B cell (primary cell): ENCODE data around the gene POLR1G. TPM values are rescaled to one million over a fixed set of nuclear protein-coding genes. Genes with fewer than 3 reads are reported as not detected.

Source experiments
- ATAC-seq: fragments of 200-7000 bp; cut with Tn5 transposase; one replicate; pipeline ENCODE4 v1.10.0; 2021; ENCODE audit warnings: low read depth, mild to moderate bottlenecking, moderate number of reproducible peaks, moderate library complexity
- CTCF ChIA-PET: fragments of 350-600 bp; sonication (Branson Sonifier 250); formaldehyde crosslinking; loops from one replicate; lab custom pipeline; 2021; ENCODE audit warnings: antibody characterized with exemption, inconsistent platforms; lab: Charles Lee
- POLR2A ChIA-PET: fragments of 350-600 bp; sonication (Branson Sonifier 250); formaldehyde crosslinking; loops from one replicate; lab custom pipeline; 2021; ENCODE audit warnings: antibody characterized with exemption; lab: Charles Lee
- DNase-seq: peaks from one replicate; pipeline ENCODE4 v3.0.0; 2013
- H2AFZ ChIP-seq: 2 replicates; pipeline ENCODE4 v1.6.1; 2012; ENCODE audit warnings: mild to moderate bottlenecking, low read depth, low read length; ENCODE audit not compliant: insufficient read depth, poor library complexity, severe bottlenecking
- H3K27ac ChIP-seq, 2 donors: 1 replicate in 1 of 2; 2 replicates in 1 of 2; pipeline ENCODE4 v1.5.1; 2012 to 2013; ENCODE audit warnings: low read length in 2 of 2, mild to moderate bottlenecking in 2 of 2, moderate library complexity in 1 of 2
- H3K27me3 ChIP-seq, 4 experiments: fragments of 200-600 bp in 1 of 4; sonication (generic) in 1 of 4; replicated peaks in 1 of 4; 1 replicate in 2 of 4; 2 replicates in 2 of 4; pipeline versions ENCODE4 v1.6.1 to v1.7.0; 2013 to 2016; ENCODE audit warnings: low read length in 3 of 4, mild to moderate bottlenecking in 2 of 4, mixed read lengths in 1 of 4, moderate library complexity in 1 of 4; ENCODE audit not compliant: insufficient read depth in 4 of 4, control insufficient read depth in 3 of 4; ENCODE audit errors: control extremely low read depth in 1 of 4
- H3K36me3 ChIP-seq, 2 experiments: replicated peaks in 1 of 2; 1 replicate in 1 of 2; 2 replicates in 1 of 2; pipeline versions ENCODE4 v1.6.1 to v1.7.1; 2013; ENCODE audit warnings: low read length in 1 of 2; ENCODE audit not compliant: insufficient read depth in 2 of 2, control insufficient read depth in 1 of 2; ENCODE audit errors: control extremely low read depth in 1 of 2, extremely low read depth in 1 of 2
- H3K4me1 ChIP-seq, 2 donors: fragments of 200-600 bp in 1 of 2; sonication (generic) in 1 of 2; 1 replicate in 1 of 2; 2 replicates in 1 of 2; pipeline versions ENCODE4 v1.5.1 to v1.6.1; 2013 to 2017; ENCODE audit warnings: low read length in 2 of 2; ENCODE audit not compliant: control insufficient read depth in 2 of 2, insufficient read depth in 2 of 2
- H3K4me2 ChIP-seq: replicated peaks from 2 replicates; pipeline ENCODE3; 2012; ENCODE audit warnings: mild to moderate bottlenecking, low read depth, low read length; ENCODE audit not compliant: poor library complexity, severe bottlenecking
- H3K4me3 ChIP-seq, 5 experiments: fragments of 200-600 bp in 1 of 5; sonication (generic) in 1 of 5; 1 replicate in 3 of 5; 2 replicates in 2 of 5; pipeline versions ENCODE4 v1.5.1 to v1.7.0; 2011 to 2016; ENCODE audit warnings: low read length in 4 of 5, mild to moderate bottlenecking in 4 of 5, low read depth in 2 of 5, control low read depth in 1 of 5, moderate library complexity in 1 of 5; ENCODE audit not compliant: insufficient read depth in 1 of 5; ENCODE audit errors: control extremely low read depth in 1 of 5, extremely low read depth in 1 of 5
- H3K79me2 ChIP-seq: fragments of 200-600 bp; sonication (generic); one replicate; pipeline ENCODE4 v1.6.0; 2016; ENCODE audit warnings: low read length; ENCODE audit not compliant: control insufficient read depth, insufficient read depth
- H3K9ac ChIP-seq: fragments of 200-600 bp; sonication (generic); 2 replicates; pipeline ENCODE4 v1.6.1; 2017; ENCODE audit warnings: mild to moderate bottlenecking, low read length, moderate library complexity
- H3K9me3 ChIP-seq, 3 donors: one replicate each; pipeline versions ENCODE4 v1.6.1 to v1.7.1; 2013; ENCODE audit warnings: low read length in 2 of 3; ENCODE audit not compliant: control insufficient read depth in 2 of 3, insufficient read depth in 1 of 3; ENCODE audit errors: control extremely low read depth in 1 of 3
- H4K20me1 ChIP-seq: 2 replicates; pipeline ENCODE4 v1.6.0; 2012; ENCODE audit warnings: mild to moderate bottlenecking, low read length; ENCODE audit not compliant: insufficient read depth, control insufficient read depth, poor library complexity, severe bottlenecking
- H3K27ac Mint-ChIP-seq: one replicate; pipeline ENCODE4 v1.8.0; 2021; ENCODE audit warnings: mixed read lengths
- H3K27me3 Mint-ChIP-seq: one replicate; pipeline ENCODE4 v1.8.0; 2021; ENCODE audit warnings: mixed read lengths
- H3K4me1 Mint-ChIP-seq: one replicate; pipeline ENCODE4 v1.8.0; 2021; ENCODE audit warnings: mixed read lengths
- H3K4me3 Mint-ChIP-seq: one replicate; pipeline ENCODE4 v1.8.0; 2021; ENCODE audit warnings: mixed read lengths
- H3K9me3 Mint-ChIP-seq: one replicate; pipeline ENCODE4 v1.8.0; 2022; ENCODE audit warnings: mixed read lengths; ENCODE audit not compliant: insufficient read depth
- CTCF ChIP-seq: fragments of 200-600 bp; IDR thresholded peaks from one replicate; pipeline ENCODE4 v1.8.0; 2022; ENCODE audit warnings: antibody characterized with exemption, mild to moderate bottlenecking
- EZH2 ChIP-seq: IDR thresholded peaks from 2 replicates; pipeline ENCODE4 v1.6.1; 2012; ENCODE audit warnings: borderline replicate concordance, low read depth, mild to moderate bottlenecking, moderate library complexity, low read length; ENCODE audit not compliant: insufficient read depth, poor library complexity, severe bottlenecking
- WGBS: methylation state at CpG from one replicate; pipeline ENCODE4 v1.1.5; 2013; ENCODE audit warnings: missing lambda C conversion rate; ENCODE audit not compliant: insufficient coverage; 5-methylcytosine and 5-hydroxymethylcytosine counted together
- intact Hi-C: fragments of 100-400 bp; cut with micrococcal nuclease; formaldehyde crosslinking; loops from one replicate; pipeline ENCODE4 v1.10.0; 2022
- polyA plus RNA-seq: library from polyadenylated mRNA; depleted of rRNA; stranded (reverse); fragments of >200 nt; gene quantifications from 2 replicates; pipeline ENCODE4 v1.2.3, GENCODE V29; 2012
- total RNA-seq, 2 donors: library from RNA; stranded (reverse); fragments of 120-200 nt in 1 of 2; gene quantifications; 1 replicate in 1 of 2; 2 replicates in 1 of 2; pipeline versions ENCODE4 v1.2.3 to v1.2.4, GENCODE V29; 2013 to 2022

POLR1G gene
- total and polyA plus RNA-seq, 2 donors (not counting 1 experiment from before 2014, with no cell fraction given): 2.1 to 4.3 TPM

- H3K9me3 Mint-ChIP-seq: no peaks in the 10 kb centered on the region
- POLR2A ChIA-PET: interaction anchor here (0.7 kb wide), 1 partner anchor 68 kb away, joined by 7 read pairs; no protein-coding TSS in a partner anchor
These were observed 38.0 kb downstream of the POLR1G start for GRCh38 chr19:45444318-45445041.

More at GRCh38 chr19:45444318-45445041, 38.0 kb downstream of the POLR1G start:
- H3K27me3 ChIP-seq: no peaks in the 10 kb centered on the region
- ATAC-seq (peak; percentile 56), DNase-seq (peak; percentile 94)
- no peaks in the 10 kb centered on the region for H3K9me3 ChIP-seq
- WGBS: 8% methylated on average over 41 of the region's 47 CpGs
- peaks cover 55% of the 10 kb centered on the region for H3K4me1 Mint-ChIP-seq
- H3K4me1 ChIP-seq: peaks cover 30 to 44% of the 10 kb centered on the region in 2 donors
- peak overlapping the region; percentile 76 to 95 for H3K27ac ChIP-seq
- H2AFZ ChIP-seq: peak overlapping the region; percentile 26
- TF ChIP-seq CTCF: no peak
- TF ChIP-seq EZH2: no peak
- peak overlapping the region; percentile 73 for H3K9ac ChIP-seq
- peaks cover 7% of the 10 kb centered on the region for H3K79me2 ChIP-seq
- peak overlapping the region; percentile 78 for H3K4me3 Mint-ChIP-seq
- H3K27ac Mint-ChIP-seq: peak overlapping the region; percentile 95
- no peaks in the 10 kb centered on the region for H4K20me1 ChIP-seq
- intact Hi-C loops: loop anchor here (5.0 kb wide), 1 partner anchor 37 kb away; the partner anchor contains the start of genes POLR1G and PPP1R13L
- no peaks in the 10 kb centered on the region for H3K27me3 Mint-ChIP-seq
- H3K36me3 ChIP-seq: no peaks in the 10 kb centered on the region
- peak overlapping the region; percentile 100 for H3K4me2 ChIP-seq
- H3K4me3 ChIP-seq: peak overlapping the region; percentile 27 to 82 (median 55)
- CTCF ChIA-PET: interaction anchor here (0.6 to 6.4 kb wide), 5 partner anchors 23 to 80 kb away, joined by 3 to 66 read pairs (median 9); partner anchors contain the start of gene FOSB
